ENCODE results near the gene GANC. TPM values are rescaled to one million over a fixed set of nuclear protein-coding genes. Genes with fewer than 3 reads are reported as not detected.

The GANC gene
- 19.5 and 19.9 TPM in 2 replicates for total RNA-seq

DNA sequence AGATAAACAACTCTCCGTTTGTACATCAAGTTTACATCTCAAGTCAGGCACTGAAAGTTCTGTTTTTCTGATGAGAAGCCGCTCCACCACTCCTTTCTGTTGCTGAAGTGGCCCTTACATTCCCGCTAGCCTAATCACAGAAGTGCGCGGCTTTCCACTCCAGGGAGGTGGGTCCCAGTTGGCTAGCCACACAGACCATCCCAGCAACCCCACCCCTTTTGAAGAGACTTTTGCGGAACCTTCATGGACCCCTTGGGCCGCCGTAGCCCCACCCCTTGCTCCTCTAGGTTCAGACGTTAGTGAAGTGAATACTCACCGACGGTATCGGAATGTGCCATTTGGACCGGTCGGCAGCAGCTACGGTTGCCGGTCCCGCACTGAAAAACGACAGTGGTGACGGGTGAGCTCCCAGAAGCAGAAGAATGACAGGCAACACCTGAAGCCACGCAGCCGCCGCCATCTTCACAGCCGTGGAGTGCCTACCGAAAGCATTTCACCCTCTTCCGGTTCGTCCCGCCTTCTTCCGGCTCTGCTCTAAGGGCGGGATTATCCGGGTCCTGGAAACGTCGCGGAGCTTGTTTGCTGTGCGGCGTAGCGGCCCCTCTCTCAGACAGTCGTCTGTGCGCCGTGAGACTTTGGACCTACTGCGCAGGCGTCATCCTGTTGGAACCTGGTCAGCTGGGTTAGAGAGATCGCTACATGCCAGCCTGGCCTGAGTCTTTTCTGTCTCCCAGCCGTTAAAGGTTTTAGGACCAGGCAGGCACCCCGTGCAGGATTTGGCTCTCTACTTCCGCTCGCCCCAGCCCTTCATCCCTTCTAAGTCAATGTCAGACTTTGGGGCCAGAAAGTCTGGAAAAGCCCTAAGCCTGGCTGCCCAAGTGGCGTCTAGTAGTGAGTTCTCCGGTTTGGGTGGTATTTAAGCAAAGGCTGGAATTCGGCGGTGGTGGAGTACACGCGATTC lies at the start of gene GANC, which contains the start of gene TMEM87A:
TSS of gene GANC (plus strand) at position 263 of the 961 bp plus-strand sequence. CDS start 1,281 bp downstream, outside the sequence.
TSS of gene TMEM87A (minus strand) at position 495 of the 961 bp plus-strand sequence. CDS start at position 460, 35 bp downstream.

GRCh38 chr15:42359249-42359648 lies 86.2 kb downstream of the GANC start, which contains the start of gene CAPN3:
Gene CAPN3 (plus strand): TSS chr15:42359501. CDS start chr15:42359806, 305 bp downstream.

Other genes starting within 250 kb of the GANC start
- gene PLA2G4D, start 178.6 kb upstream of the GANC start, total RNA-seq: not detected in 2 replicates
- 0.12 TPM in 1 of 2 replicates, not detected in the other for gene PLA2G4F, start 116.6 kb upstream of the GANC start, total RNA-seq
- gene VPS39, start 64.9 kb upstream of the GANC start, total RNA-seq: 50.1 and 61.4 TPM in 2 replicates
- 62.4 and 68.0 TPM in 2 replicates for gene TMEM87A, start 232 bp downstream of the GANC start, total RNA-seq
- 0.44 and 1.6 TPM in 2 replicates for gene CAPN3, start 86.3 kb downstream of the GANC start, total RNA-seq
- 69.1 and 97.6 TPM in 2 replicates for gene ZNF106, start 217.9 kb downstream of the GANC start, total RNA-seq
- 61.6 and 67.5 TPM in 2 replicates for gene SNAP23, start 222.4 kb downstream of the GANC start, total RNA-seq

Data from uterine smooth muscle cell (primary cell).